Measurements from ENCODE around the gene ELFN1. TPM values are rescaled to one million over a fixed set of nuclear protein-coding genes. Genes with fewer than 3 reads are reported as not detected.

ELFN1 gene
- total RNA-seq, 1 experiment from 2014 or later = 0.69 TPM

DNA sequence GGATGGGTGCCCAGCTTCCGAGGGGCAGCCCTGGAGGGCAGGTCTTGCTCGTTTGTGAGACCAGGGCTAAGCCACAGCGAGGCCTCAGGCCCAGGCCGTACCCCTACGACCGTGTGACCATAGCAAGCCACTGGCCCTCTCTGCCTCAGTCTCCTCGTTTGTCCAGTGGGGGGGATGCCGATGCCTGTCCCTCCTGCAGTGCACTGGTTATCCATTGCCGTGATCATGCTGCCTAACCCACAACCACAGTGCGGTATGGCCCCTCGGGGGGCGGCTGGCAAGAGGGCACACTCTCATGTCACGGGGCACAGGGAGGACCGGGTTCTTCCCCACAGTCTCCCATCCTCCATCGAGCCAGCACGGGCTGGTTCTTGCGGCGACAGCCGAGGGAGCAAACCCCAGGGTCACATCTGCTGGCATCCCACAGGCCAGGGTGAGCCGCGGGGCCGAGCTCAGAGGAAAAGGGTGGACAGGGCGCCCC is 80.5 kb downstream of the ELFN1 start:
- Histone ChIP-seq H3K36me3 (ENCODE audit: low read depth, low read length) (no peaks in the 10 kb centered on the region), H2AFZ (ENCODE audit: low read length) (no peak overlapping the region), H3F3A (ENCODE audit: low read length, unreplicated experiment) (no peaks in the 10 kb centered on the region), H4K20me1 (ENCODE audit: low read length) (no peaks in the 10 kb centered on the region), H3K4me2 (ENCODE audit: low read length) (no peak overlapping the region), H3K9me2 (replicated peaks; ENCODE audit: low read length) (no peaks in the 10 kb centered on the region), H3K27ac (ENCODE audit: low read length) (no peak overlapping the region), H3K9ac (ENCODE audit: low read length) (no peak overlapping the region), H3K79me2 (ENCODE audit: low read length) (no peaks in the 10 kb centered on the region), H3K9me3 (ENCODE audit: low read length) (no peaks in the 10 kb centered on the region), H3K4me1 (ENCODE audit: insufficient read depth, low read length) (peaks cover 11% of the 10 kb centered on the region; the same call in 1 of the 2 replicates), H3K4me3 (ENCODE audit: low read length) (no peak overlapping the region), H3K27me3 (ENCODE audit: low read length) (peaks cover 10% of the 10 kb centered on the region)
- ATAC-seq = no peak
- POLR2A ChIA-PET (ENCODE audit: unreplicated experiment) = no interaction called here
- DNase-seq = no peak
- CTCF ChIA-PET = interaction anchor here (0.5 kb wide), 1 partner anchor 11 kb away, joined by 3 read pairs; no protein-coding TSS in a partner anchor
- TF ChIP-seq, protein P1, sequence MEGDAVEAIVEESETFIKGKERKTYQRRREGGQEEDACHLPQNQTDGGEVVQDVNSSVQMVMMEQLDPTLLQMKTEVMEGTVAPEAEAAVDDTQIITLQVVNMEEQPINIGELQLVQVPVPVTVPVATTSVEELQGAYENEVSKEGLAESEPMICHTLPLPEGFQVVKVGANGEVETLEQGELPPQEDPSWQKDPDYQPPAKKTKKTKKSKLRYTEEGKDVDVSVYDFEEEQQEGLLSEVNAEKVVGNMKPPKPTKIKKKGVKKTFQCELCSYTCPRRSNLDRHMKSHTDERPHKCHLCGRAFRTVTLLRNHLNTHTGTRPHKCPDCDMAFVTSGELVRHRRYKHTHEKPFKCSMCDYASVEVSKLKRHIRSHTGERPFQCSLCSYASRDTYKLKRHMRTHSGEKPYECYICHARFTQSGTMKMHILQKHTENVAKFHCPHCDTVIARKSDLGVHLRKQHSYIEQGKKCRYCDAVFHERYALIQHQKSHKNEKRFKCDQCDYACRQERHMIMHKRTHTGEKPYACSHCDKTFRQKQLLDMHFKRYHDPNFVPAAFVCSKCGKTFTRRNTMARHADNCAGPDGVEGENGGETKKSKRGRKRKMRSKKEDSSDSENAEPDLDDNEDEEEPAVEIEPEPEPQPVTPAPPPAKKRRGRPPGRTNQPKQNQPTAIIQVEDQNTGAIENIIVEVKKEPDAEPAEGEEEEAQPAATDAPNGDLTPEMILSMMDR (conservative IDR thresholded peaks at IDR 0.05; ENCODE audit: low read depth, low read length) = no peak
- TF ChIP-seq EZH2phosphoT487 (IDR thresholded peaks at IDR 0.05; ENCODE audit: borderline replicate concordance, low read length) (no peak), EZH2 (IDR thresholded peaks at IDR 0.05; ENCODE audit: low read length, unreplicated experiment) (no peak)
- BruUV-seq (replicated peaks) = no TSS peak
- intact Hi-C loops (cut with micrococcal nuclease) = loop anchor here (10.0 kb wide), 1 partner anchor 86 kb away; no protein-coding TSS in a partner anchor

DNA sequence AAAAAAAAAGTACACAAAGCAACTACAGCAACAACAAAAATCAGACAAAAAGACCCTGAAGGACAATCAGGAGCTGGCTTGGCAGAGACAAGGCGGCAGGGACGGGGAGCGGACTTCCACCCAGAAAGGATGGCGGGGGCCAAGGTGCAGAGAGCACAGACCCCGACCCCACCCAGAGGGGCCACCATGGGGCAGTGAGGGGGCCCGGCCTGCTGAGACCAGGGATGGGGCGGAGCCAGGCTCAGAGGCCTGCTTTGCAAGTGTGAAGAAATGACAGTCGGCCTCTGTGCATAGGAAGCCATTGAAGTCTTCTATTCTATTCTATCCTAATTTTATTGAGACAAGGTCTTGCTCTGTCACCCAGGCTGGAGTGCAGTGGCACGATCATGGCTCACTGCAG is 82.0 kb downstream of the ELFN1 start:
- Histone ChIP-seq H3K4me2 (ENCODE audit: low read length) (no peak overlapping the region), H3K36me3 (ENCODE audit: low read depth, low read length) (no peaks in the 10 kb centered on the region), H3F3A (ENCODE audit: low read length, unreplicated experiment) (no peaks in the 10 kb centered on the region), H3K27me3 (ENCODE audit: low read length) (peaks cover 21% of the 10 kb centered on the region), H4K20me1 (ENCODE audit: low read length) (no peaks in the 10 kb centered on the region), H3K79me2 (ENCODE audit: low read length) (no peaks in the 10 kb centered on the region), H3K9ac (ENCODE audit: low read length) (no peak overlapping the region), H3K9me2 (replicated peaks; ENCODE audit: low read length) (no peaks in the 10 kb centered on the region), H3K4me1 (ENCODE audit: insufficient read depth, low read length) (peaks cover 11% of the 10 kb centered on the region; the same call in 1 of the 2 replicates), H3K9me3 (ENCODE audit: low read length) (no peaks in the 10 kb centered on the region), H2AFZ (ENCODE audit: low read length) (no peak overlapping the region), H3K4me3 (ENCODE audit: low read length) (no peak overlapping the region), H3K27ac (ENCODE audit: low read length) (no peak overlapping the region)
- TF ChIP-seq, protein P1 (conservative IDR thresholded peaks at IDR 0.05; ENCODE audit: low read depth, low read length) = no peak
- no peak for TF ChIP-seq EZH2phosphoT487 (IDR thresholded peaks at IDR 0.05; ENCODE audit: borderline replicate concordance, low read length)
- no peak for TF ChIP-seq EZH2 (IDR thresholded peaks at IDR 0.05; ENCODE audit: low read length, unreplicated experiment)
- no peak for DNase-seq
- BruUV-seq (replicated peaks) = no TSS peak
- ATAC-seq = no peak
- CTCF ChIA-PET = no interaction called here
- intact Hi-C loops (cut with micrococcal nuclease) = loop anchor here (10.0 kb wide), 1 partner anchor 87 kb away; no protein-coding TSS in a partner anchor
- POLR2A ChIA-PET (ENCODE audit: unreplicated experiment) = no interaction called here

GRCh38 chr7:1752771-1753563 is 82.9 kb downstream of the ELFN1 start:
- ATAC-seq = no peak
- DNase-seq = no peak
- H3F3A ChIP-seq (ENCODE audit: low read length, unreplicated experiment) = no peaks in the 10 kb centered on the region
- TF ChIP-seq, protein P1 (conservative IDR thresholded peaks at IDR 0.05; ENCODE audit: low read depth, low read length) = no peak
- TF ChIP-seq EZH2phosphoT487 (IDR thresholded peaks at IDR 0.05; ENCODE audit: borderline replicate concordance, low read length) = no peak
- no peak for TF ChIP-seq EZH2 (IDR thresholded peaks at IDR 0.05; ENCODE audit: low read length, unreplicated experiment)
- H3K4me3 ChIP-seq (ENCODE audit: low read length) = no peak overlapping the region
- no peak overlapping the region for H2AFZ ChIP-seq (ENCODE audit: low read length)
- POLR2A ChIA-PET (ENCODE audit: unreplicated experiment) = no interaction called here
- no peaks in the 10 kb centered on the region for H3K36me3 ChIP-seq (ENCODE audit: low read depth, low read length)
- no peaks in the 10 kb centered on the region for H3K79me2 ChIP-seq (ENCODE audit: low read length)
- H3K9ac ChIP-seq (ENCODE audit: low read length) = no peak overlapping the region
- no peak overlapping the region for H3K27ac ChIP-seq (ENCODE audit: low read length)
- no peaks in the 10 kb centered on the region for H4K20me1 ChIP-seq (ENCODE audit: low read length)
- no TSS peak for BruUV-seq (replicated peaks)
- no peaks in the 10 kb centered on the region for H3K9me2 ChIP-seq (replicated peaks; ENCODE audit: low read length)
- H3K4me2 ChIP-seq (ENCODE audit: low read length) = no peak overlapping the region
- intact Hi-C loops (cut with micrococcal nuclease) = loop anchor here (10.0 kb wide), 1 partner anchor 88 kb away; no protein-coding TSS in a partner anchor
- H3K27me3 ChIP-seq (ENCODE audit: low read length) = peaks cover 23% of the 10 kb centered on the region
- peaks cover 4% of the 10 kb centered on the region; the same call in 1 of the 2 replicates for H3K4me1 ChIP-seq (ENCODE audit: insufficient read depth, low read length)
- CTCF ChIA-PET = no interaction called here
- no peaks in the 10 kb centered on the region for H3K9me3 ChIP-seq (ENCODE audit: low read length)
